HepG2 (cell line): ENCODE measurements around the gene CREBBP. TPM values are rescaled to one million over a fixed set of nuclear protein-coding genes. Genes with fewer than 3 reads are reported as not detected.

Experiments
- JARID2 ChIP-seq: sonication (generic); formaldehyde crosslinking; IDR thresholded peaks from 2 replicates; pipeline ENCODE4 v1.8.1; 2023; ENCODE audit warnings: missing genetic modification reagents, inconsistent platforms; ENCODE audit not compliant: insufficient replicate concordance
- JUN ChIP-seq: sonication (generic); formaldehyde crosslinking; IDR thresholded peaks from 2 replicates; pipeline ENCODE4 v1.4.0; 2020; ENCODE audit warnings: mild to moderate bottlenecking, missing genetic modification reagents
- SMC3 ChIP-seq: IDR thresholded peaks from 2 replicates; pipeline ENCODE4 v1.6.1; 2011; ENCODE audit warnings: low read length, improper control_type of control experiment
- TBL1XR1 ChIP-seq: fragments of 150-350 bp; IDR thresholded peaks from 2 replicates; pipeline ENCODE4 v1.6.1; 2014; ENCODE audit warnings: borderline replicate concordance, low read length; ENCODE audit not compliant: partially characterized antibody
- ZBTB33 ChIP-seq: sonication (generic); formaldehyde crosslinking; IDR thresholded peaks from 2 replicates; pipeline ENCODE4 v1.4.0; 2020; ENCODE audit warnings: missing genetic modification reagents
- ZBTB7A ChIP-seq: sonication (generic); formaldehyde crosslinking; IDR thresholded peaks from 2 replicates; pipeline ENCODE4 v1.8.0; 2022; ENCODE audit warnings: mild to moderate bottlenecking, missing genetic modification reagents
- ZNF234 ChIP-seq: sonication (generic); formaldehyde crosslinking; conservative IDR thresholded peaks from 2 replicates; pipeline ENCODE4 v1.5.1; 2020; ENCODE audit warnings: mild to moderate bottlenecking, missing genetic modification reagents
- ZNF251 ChIP-seq: sonication (generic); formaldehyde crosslinking; IDR thresholded peaks from 2 replicates; pipeline ENCODE4 v1.9.0; 2021; ENCODE audit warnings: mild to moderate bottlenecking, missing genetic modification reagents
- ZNF501 ChIP-seq: sonication (generic); formaldehyde crosslinking; IDR thresholded peaks from 2 replicates; pipeline ENCODE4 v1.5.1; 2020; ENCODE audit warnings: mild to moderate bottlenecking, moderate library complexity, missing genetic modification reagents
- ZNF646 ChIP-seq: sonication (generic); formaldehyde crosslinking; IDR thresholded peaks from 2 replicates; pipeline ENCODE4 v1.9.0; 2021; ENCODE audit warnings: mild to moderate bottlenecking, missing genetic modification reagents
- ZNF790 ChIP-seq: sonication (generic); formaldehyde crosslinking; IDR thresholded peaks from 2 replicates; pipeline ENCODE4 v1.8.0; 2022; ENCODE audit warnings: missing genetic modification reagents, mild to moderate bottlenecking, borderline replicate concordance
- polyA plus RNA-seq, 8 experiments: library from polyadenylated mRNA; depleted of rRNA in 3 of 8; stranded (reverse) in 7 of 8; unstranded in 1 of 8; fragments of >200 nt; fragmentation: Illumina TruSeq in 4 of 8; extraction: Trizol in 4 of 8; gene quantifications; 2 replicates each; pipeline versions ENCODE4 v1.2.1 to v1.2.3, GENCODE V29; 2011 to 2016; ENCODE audit warnings: low read depth in 4 of 8, missing spikeins in 1 of 8, mixed read lengths in 1 of 8; ENCODE audit not compliant: insufficient read depth in 1 of 8
- total RNA-seq, 5 experiments: library from RNA; depleted of rRNA; stranded (reverse); fragments of >200 nt; fragmentation: Illumina TruSeq; extraction: Trizol; gene quantifications; 2 replicates each; pipeline ENCODE4 v1.2.3, GENCODE V29; 2016; ENCODE audit warnings: low read depth in 1 of 5

CREBBP gene
- total and polyA plus RNA-seq, 2 of the 13 experiments (the other 11 are each of a cell fraction or from before 2014, with no cell fraction given) = 5.3 to 10.4 TPM

- TF ChIP-seq ZBTB33 = no peak
- TF ChIP-seq ZNF234 (CRISPR knock-in tag) = no peak
- no peak for TF ChIP-seq ZNF790
- no peak for TF ChIP-seq ZBTB7A
- no peak for TF ChIP-seq ZNF501 (CRISPR knock-in tag)
- no peak for TF ChIP-seq TBL1XR1
- TF ChIP-seq JUN (CRISPR knock-in tag) = no peak
- TF ChIP-seq ZNF251 (CRISPR knock-in tag) = no peak
- no peak for TF ChIP-seq SMC3
- TF ChIP-seq ZNF646 (CRISPR knock-in tag) = no peak
- TF ChIP-seq JARID2 (CRISPR knock-in tag) = no peak
Measured at GRCh38 chr16:3836641-3837040, 43.9 kb downstream of the CREBBP start (continued).
